Fibroblast of lung (primary cell): ENCODE data around the gene HOOK1.

Source experiments
- CTCF ChIP-seq, 2 donors: IDR thresholded peaks in 1 of 2; conservative IDR thresholded peaks in 1 of 2; 1 replicate in 1 of 2; 2 replicates in 1 of 2; pipeline ENCODE4 v1.5.1; 2011 to 2012; ENCODE audit warnings: low read length in 2 of 2, control low read depth in 1 of 2, inconsistent platforms in 1 of 2, low read depth in 1 of 2, mild to moderate bottlenecking in 1 of 2
- EZH2 ChIP-seq: IDR thresholded peaks from 2 replicates; pipeline ENCODE4 v1.5.1; 2012; ENCODE audit warnings: low read length, control low read depth, mild to moderate bottlenecking; ENCODE audit errors: missing control alignments

- no peak for TF ChIP-seq CTCF (conservative IDR thresholded peaks at IDR 0.05 in 1 of 2, IDR thresholded peaks at IDR 0.05 in 1 of 2; ENCODE audit: low read depth in 1 of 2, low read length in 2 of 2)
- TF ChIP-seq EZH2: no peak
Observed at GRCh38 chr1:59768792-59769735, 45.7 kb upstream of the HOOK1 start.
